ENCODE data around the gene PREB.

Gene PREB

GRCh38 chr2:27085062-27085672 is 49.3 kb downstream of the PREB start:
- in situ Hi-C loops (cut with HindIII; ENCODE audit: low sequenced_read_pairs): no loop called here

- in situ Hi-C loops (cut with HindIII; ENCODE audit: low sequenced_read_pairs): no loop called here
Measured at GRCh38 chr2:27084297-27085061, 50.0 kb downstream of the PREB start.

- in situ Hi-C loops (cut with HindIII; ENCODE audit: low sequenced_read_pairs): no loop called here
Measured at GRCh38 chr2:27083410-27084296, 50.8 kb downstream of the PREB start.

GRCh38 chr2:27082773-27083409 is 51.5 kb downstream of the PREB start:
- in situ Hi-C loops (cut with HindIII; ENCODE audit: low sequenced_read_pairs): no loop called here

GRCh38 chr2:27081984-27082772 is 52.3 kb downstream of the PREB start:
- in situ Hi-C loops (cut with HindIII; ENCODE audit: low sequenced_read_pairs): no loop called here

Data from endothelial cell of hepatic sinusoid (primary cell).